Astrocyte (in vitro differentiated cells and primary cell): ENCODE data around the gene FAM222B.

Experiments used
- EZH2 ChIP-seq: IDR thresholded peaks from 2 replicates; pipeline ENCODE4 v1.6.1; 2012; ENCODE audit warnings: mild to moderate bottlenecking, low read length, inconsistent platforms; ENCODE audit not compliant: insufficient read depth
- TF ChIP-seq, protein P1 (sequence below): IDR thresholded peaks from 2 replicates; pipeline ENCODE4 v1.5.1; 2011; ENCODE audit warnings: low read depth, mild to moderate bottlenecking, inconsistent platforms, low read length, moderate library complexity; ENCODE audit not compliant: insufficient read depth

DNA sequence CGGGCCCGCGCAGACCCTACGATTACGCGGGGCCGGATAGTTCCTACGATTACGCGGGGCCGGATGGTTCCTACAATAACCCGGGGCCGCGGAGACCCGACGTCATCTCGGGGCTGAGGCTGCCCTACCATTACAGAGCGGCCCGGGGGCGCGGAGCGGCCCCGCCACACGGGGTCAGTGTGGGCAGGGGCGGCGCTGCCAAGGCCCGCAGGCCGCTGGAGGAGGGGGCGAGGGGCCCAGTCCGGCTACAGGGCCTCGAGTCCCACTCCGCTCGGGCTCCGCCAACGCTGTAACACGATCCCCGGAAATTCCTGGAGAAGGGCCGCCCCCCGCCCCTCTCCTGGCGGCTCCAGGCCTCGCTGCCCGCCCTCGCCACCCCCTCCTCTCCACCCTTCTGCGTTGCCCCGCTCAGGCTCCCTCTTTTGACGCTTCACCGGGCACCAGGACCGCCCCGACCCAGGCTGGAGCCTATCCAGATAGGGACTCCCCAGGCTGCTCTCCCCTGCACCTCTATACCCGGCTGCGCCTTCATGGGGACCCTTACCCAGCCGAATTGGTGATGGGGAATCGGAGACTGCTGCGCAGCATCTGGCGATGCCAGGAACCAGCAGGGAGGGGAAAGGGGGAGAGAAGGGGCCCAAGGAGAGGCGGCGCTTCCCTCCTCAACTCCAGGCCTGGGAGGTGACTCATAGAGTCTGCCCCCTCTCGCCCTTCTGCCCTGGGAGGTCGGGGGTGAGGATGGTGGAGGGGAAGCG is 124.8 kb downstream of the FAM222B start, which contains the start of gene RAB34:
- TF ChIP-seq, protein P1, sequence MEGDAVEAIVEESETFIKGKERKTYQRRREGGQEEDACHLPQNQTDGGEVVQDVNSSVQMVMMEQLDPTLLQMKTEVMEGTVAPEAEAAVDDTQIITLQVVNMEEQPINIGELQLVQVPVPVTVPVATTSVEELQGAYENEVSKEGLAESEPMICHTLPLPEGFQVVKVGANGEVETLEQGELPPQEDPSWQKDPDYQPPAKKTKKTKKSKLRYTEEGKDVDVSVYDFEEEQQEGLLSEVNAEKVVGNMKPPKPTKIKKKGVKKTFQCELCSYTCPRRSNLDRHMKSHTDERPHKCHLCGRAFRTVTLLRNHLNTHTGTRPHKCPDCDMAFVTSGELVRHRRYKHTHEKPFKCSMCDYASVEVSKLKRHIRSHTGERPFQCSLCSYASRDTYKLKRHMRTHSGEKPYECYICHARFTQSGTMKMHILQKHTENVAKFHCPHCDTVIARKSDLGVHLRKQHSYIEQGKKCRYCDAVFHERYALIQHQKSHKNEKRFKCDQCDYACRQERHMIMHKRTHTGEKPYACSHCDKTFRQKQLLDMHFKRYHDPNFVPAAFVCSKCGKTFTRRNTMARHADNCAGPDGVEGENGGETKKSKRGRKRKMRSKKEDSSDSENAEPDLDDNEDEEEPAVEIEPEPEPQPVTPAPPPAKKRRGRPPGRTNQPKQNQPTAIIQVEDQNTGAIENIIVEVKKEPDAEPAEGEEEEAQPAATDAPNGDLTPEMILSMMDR: no peak
- TF ChIP-seq EZH2: no peak
